ENCODE results near the gene S1PR5.

DNA sequence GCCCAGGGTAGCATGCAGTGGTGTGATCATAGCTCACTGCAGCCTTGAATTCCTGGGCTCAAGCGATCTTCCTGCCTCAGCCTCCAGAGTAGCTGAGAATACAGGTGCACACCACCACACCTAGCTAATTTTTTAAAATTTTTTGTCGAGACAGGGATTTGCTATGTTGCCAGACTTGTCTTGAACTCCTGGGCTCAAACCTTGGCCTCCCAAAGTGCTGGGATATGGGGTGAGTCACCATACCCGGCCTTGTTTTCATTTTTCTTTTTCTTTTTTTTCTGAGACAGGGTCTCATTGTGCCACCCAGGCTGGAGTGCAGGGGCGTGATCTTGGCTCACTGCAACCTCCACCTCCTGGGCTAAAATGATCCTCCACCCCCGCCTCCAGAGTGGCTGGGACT, 52.8 kb downstream of the S1PR5 start:
- TF ChIP-seq, protein P1, sequence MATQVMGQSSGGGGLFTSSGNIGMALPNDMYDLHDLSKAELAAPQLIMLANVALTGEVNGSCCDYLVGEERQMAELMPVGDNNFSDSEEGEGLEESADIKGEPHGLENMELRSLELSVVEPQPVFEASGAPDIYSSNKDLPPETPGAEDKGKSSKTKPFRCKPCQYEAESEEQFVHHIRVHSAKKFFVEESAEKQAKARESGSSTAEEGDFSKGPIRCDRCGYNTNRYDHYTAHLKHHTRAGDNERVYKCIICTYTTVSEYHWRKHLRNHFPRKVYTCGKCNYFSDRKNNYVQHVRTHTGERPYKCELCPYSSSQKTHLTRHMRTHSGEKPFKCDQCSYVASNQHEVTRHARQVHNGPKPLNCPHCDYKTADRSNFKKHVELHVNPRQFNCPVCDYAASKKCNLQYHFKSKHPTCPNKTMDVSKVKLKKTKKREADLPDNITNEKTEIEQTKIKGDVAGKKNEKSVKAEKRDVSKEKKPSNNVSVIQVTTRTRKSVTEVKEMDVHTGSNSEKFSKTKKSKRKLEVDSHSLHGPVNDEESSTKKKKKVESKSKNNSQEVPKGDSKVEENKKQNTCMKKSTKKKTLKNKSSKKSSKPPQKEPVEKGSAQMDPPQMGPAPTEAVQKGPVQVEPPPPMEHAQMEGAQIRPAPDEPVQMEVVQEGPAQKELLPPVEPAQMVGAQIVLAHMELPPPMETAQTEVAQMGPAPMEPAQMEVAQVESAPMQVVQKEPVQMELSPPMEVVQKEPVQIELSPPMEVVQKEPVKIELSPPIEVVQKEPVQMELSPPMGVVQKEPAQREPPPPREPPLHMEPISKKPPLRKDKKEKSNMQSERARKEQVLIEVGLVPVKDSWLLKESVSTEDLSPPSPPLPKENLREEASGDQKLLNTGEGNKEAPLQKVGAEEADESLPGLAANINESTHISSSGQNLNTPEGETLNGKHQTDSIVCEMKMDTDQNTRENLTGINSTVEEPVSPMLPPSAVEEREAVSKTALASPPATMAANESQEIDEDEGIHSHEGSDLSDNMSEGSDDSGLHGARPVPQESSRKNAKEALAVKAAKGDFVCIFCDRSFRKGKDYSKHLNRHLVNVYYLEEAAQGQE (IDR thresholded peaks at IDR 0.05; ENCODE audit: unreplicated experiment), result no peak
- TF ChIP-seq, protein P2, sequence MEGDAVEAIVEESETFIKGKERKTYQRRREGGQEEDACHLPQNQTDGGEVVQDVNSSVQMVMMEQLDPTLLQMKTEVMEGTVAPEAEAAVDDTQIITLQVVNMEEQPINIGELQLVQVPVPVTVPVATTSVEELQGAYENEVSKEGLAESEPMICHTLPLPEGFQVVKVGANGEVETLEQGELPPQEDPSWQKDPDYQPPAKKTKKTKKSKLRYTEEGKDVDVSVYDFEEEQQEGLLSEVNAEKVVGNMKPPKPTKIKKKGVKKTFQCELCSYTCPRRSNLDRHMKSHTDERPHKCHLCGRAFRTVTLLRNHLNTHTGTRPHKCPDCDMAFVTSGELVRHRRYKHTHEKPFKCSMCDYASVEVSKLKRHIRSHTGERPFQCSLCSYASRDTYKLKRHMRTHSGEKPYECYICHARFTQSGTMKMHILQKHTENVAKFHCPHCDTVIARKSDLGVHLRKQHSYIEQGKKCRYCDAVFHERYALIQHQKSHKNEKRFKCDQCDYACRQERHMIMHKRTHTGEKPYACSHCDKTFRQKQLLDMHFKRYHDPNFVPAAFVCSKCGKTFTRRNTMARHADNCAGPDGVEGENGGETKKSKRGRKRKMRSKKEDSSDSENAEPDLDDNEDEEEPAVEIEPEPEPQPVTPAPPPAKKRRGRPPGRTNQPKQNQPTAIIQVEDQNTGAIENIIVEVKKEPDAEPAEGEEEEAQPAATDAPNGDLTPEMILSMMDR (conservative IDR thresholded peaks at IDR 0.05; ENCODE audit: low read depth in 2 of 2), result no peak
- TF ChIP-seq POLR2AphosphoS5 (IDR thresholded peaks at IDR 0.05; ENCODE audit: low read depth) (no peak), EZH2phosphoT487 (IDR thresholded peaks at IDR 0.05; ENCODE audit: unreplicated experiment) (no peak), JUNB (IDR thresholded peaks at IDR 0.05; ENCODE audit: unreplicated experiment) (no peak), EZH2 (IDR thresholded peaks at IDR 0.05; ENCODE audit: low read depth, unreplicated experiment) (no peak), STAT1 (IDR thresholded peaks at IDR 0.05; ENCODE audit: unreplicated experiment) (no peak), ETS1 (IDR thresholded peaks at IDR 0.05) (no peak), ZNF331 (CRISPR knock-in tag; IDR thresholded peaks at IDR 0.05; ENCODE audit: low read depth) (no peak)
- TF ChIP-seq, protein P3, sequence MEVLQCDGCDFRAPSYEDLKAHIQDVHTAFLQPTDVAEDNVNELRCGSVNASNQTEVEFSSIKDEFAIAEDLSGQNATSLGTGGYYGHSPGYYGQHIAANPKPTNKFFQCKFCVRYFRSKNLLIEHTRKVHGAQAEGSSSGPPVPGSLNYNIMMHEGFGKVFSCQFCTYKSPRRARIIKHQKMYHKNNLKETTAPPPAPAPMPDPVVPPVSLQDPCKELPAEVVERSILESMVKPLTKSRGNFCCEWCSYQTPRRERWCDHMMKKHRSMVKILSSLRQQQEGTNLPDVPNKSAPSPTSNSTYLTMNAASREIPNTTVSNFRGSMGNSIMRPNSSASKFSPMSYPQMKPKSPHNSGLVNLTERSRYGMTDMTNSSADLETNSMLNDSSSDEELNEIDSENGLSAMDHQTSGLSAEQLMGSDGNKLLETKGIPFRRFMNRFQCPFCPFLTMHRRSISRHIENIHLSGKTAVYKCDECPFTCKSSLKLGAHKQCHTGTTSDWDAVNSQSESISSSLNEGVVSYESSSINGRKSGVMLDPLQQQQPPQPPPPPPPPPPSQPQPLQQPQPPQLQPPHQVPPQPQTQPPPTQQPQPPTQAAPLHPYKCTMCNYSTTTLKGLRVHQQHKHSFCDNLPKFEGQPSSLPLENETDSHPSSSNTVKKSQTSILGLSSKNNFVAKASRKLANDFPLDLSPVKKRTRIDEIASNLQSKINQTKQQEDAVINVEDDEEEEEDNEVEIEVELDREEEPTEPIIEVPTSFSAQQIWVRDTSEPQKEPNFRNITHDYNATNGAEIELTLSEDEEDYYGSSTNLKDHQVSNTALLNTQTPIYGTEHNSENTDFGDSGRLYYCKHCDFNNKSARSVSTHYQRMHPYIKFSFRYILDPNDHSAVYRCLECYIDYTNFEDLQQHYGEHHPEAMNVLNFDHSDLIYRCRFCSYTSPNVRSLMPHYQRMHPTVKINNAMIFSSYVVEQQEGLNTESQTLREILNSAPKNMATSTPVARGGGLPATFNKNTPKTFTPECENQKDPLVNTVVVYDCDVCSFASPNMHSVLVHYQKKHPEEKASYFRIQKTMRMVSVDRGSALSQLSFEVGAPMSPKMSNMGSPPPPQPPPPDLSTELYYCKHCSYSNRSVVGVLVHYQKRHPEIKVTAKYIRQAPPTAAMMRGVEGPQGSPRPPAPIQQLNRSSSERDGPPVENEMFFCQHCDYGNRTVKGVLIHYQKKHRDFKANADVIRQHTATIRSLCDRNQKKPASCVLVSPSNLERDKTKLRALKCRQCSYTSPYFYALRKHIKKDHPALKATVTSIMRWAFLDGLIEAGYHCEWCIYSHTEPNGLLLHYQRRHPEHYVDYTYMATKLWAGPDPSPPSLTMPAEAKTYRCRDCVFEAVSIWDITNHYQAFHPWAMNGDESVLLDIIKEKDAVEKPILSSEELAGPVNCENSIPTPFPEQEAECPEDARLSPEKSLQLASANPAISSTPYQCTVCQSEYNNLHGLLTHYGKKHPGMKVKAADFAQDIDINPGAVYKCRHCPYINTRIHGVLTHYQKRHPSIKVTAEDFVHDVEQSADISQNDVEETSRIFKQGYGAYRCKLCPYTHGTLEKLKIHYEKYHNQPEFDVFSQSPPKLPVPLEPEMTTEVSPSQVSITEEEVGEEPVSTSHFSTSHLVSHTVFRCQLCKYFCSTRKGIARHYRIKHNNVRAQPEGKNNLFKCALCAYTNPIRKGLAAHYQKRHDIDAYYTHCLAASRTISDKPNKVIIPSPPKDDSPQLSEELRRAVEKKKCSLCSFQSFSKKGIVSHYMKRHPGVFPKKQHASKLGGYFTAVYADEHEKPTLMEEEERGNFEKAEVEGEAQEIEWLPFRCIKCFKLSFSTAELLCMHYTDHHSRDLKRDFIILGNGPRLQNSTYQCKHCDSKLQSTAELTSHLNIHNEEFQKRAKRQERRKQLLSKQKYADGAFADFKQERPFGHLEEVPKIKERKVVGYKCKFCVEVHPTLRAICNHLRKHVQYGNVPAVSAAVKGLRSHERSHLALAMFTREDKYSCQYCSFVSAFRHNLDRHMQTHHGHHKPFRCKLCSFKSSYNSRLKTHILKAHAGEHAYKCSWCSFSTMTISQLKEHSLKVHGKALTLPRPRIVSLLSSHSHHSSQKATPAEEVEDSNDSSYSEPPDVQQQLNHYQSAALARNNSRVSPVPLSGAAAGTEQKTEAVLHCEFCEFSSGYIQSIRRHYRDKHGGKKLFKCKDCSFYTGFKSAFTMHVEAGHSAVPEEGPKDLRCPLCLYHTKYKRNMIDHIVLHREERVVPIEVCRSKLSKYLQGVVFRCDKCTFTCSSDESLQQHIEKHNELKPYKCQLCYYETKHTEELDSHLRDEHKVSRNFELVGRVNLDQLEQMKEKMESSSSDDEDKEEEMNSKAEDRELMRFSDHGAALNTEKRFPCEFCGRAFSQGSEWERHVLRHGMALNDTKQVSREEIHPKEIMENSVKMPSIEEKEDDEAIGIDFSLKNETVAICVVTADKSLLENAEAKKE (CRISPR knock-in tag; IDR thresholded peaks at IDR 0.05), result no peak
